Fibroblast of skin of left quadriceps (primary cell): ENCODE results near the gene LAMA2.
"Not testable (repeated sequence)": the region's sequence is repeated elsewhere in the genome, so short reads cannot be mapped to it uniquely, and the experiment has no call there.

Experiments used
- DNase-seq, 2 experiments: peaks; one replicate each; pipeline ENCODE4 v3.0.0-alpha.2; 2013; ENCODE audit warnings: low read depth in 2 of 2

The LAMA2 gene

DNA sequence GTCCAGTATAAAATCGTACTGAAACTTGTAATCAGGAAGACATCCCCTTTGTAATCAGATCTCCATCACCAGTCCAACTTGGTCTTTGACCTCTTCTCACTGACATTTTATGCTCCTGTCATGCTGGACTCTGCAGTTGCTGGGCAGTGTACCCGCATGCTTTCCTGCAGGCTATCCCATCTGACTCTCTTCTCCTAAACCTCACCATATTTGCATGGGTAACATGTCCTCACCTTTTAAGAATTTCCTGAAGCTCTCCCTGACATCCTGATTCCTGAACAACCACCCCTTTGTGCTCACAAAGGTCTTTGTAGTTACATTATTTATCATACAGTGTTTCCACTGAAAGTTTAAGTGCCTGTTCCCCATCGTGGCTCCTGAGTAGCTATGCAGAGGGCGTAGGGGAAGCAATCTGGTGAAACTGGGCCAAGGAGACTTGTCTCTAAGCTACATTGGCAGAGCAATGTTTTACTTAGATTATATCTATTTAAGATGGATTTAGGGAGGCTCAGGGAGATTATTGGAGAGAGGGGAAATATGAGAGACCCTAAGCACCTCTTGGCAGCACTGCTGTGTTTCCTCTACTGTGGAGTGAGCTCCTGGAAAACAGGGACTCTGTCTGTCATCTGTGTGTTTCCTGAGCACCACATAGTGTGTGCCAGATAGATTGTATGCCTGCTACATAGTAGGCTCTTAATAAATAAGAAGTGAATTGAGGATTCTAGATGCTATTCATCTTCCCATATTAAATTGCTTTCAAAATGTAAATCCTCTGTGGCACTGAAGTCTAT, 124.0 kb downstream of the LAMA2 start:
- no peak for DNase-seq

DNA sequence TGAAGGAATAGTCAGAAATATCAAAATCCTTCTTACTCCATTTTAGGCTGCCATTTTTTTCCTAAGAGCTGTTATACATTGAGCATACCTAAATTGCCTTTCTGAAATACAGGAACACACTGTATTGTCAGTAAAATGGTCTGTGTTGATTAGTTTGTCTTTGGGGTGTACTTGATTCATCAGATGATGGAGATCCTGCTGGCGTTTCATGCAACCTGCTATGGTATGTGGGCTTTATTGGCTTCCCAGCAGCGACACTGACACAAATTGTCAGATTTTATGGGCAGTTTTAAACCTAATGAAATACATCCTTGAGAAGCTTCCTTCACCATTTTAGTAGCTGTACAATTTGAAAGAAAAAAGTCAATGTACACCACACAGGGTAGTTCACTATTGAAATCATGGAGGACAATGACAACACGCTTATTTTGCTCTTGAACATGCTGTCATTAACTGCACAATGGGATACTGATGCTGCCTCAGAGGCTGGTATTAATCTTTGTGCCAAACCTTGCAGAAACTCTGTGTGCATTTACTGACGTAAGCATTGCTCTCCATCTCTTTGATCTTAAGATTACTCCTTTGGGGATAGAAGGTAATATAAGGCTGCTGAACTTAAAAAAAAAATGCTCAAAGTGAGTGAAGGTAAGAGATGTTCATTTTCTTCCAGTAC, 124.9 kb downstream of the LAMA2 start:
- DNase-seq: no peak

DNA sequence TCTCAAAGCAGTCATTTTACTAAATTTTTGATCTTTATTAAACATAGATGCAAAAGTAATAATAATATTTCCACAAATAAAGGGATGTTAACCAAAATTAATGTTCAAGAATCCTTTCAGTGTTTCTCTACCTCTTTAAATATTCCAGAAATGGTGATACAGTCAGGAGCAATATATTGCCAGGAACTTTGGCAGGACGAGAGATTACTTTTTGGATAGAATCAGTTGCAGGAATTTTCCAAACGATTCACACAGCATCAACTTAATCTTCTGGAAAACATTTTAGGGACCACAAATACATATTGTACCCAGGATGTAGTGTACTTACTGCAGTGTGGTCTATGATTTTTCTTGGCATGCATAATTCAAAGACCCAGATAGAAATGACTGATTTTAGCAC, 125.7 kb downstream of the LAMA2 start:
- no peak for DNase-seq

DNA sequence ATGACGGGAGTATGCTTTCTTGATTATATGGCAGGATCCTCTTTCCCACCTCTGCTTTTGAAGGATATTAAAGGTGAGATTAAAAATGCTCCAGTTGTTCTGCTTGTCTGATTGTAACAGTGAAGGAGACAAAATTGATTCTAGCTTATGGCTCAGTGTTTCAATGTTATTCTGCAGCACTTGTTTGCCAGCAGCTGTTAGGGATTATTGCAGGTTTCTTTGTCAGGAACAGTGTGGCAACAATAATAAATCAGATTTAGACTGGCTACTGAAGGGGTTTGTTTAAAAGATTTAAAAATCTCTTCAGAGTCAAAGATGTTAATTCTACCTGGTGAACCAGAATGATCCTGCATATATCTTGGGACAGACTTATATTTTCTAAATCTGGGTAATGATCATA, 126.9 kb downstream of the LAMA2 start:
- no peak for DNase-seq

DNA sequence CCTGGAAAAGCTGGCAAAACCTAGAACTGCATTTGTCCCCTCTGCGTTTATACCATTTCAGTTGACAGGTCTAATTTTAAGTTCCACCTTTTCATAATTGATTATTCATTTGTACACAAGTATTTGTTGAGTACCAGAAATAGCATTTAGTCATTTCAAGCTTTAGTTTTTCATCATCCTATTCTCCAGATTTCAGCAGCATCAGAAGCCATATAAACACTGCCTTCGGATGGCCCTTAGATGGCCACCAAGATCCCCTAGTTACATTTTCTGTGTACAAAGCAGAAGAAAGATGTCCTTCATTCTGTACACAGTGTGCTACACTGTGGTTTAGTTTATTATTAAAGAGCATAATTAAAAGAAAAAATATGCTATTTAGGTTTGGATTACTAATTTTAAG, 131.4 kb downstream of the LAMA2 start:
- DNase-seq: no peak

DNA sequence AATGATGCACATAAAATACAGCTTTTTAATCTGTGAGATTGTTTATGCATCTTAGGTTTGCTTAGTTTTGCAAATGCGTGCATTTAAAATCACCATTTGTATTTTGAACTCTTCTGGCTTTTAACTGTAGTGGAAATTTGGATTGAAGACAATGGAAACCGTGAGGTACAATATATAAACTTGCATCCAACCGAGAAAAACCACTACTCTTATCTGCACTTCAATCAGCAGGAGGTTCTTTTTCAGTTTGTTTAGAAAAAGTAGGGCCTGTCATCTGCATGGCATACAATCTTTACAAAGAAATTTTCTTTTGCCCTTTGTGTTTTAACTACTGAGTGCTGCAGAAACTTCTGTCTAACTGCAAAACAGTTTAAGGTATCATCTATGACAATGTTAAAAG, 132.8 kb downstream of the LAMA2 start:
- DNase-seq: no peak

DNA sequence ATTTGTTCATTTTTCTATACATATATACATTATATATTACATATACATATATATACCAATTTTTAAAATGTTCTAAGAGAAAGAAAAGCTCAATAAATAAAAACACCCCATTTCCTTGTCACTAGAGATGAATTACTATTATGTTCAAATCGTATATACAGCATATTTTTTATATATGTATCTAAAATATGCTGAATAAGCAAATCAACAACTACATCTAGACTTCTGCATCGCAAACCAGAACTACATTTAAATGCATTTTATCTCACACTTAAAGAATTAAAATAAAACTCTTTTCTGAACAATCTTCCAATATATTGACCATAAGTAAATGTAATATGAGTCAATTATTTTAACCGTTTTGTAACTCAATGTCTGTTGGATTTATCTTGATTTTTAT, 133.9 kb downstream of the LAMA2 start:
- DNase-seq: no peak

DNA sequence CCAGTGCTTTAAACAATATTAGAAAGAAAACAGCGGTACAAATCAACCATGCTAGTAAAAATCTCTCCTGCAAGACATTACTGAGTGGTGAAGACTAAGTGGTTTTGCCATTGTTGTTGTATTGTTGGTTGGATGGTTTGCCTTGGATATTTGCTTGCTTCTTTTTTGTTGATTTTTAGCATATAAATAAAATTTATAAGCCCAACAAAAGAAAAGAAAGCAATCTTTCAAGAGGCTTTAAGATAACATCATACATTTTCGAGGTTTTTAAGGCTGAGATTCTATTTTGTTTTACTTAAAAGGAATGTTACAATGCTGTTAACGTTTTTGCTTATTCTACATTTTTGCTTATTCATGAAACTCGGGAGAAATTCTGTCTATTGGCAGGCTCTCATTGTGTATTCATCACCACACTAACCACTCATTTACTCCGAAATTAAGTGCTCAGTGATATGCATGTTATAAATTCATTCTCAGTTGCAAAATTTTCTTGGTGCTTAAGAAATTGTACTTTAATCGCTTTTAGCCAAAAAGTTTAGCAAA, 139.1 kb downstream of the LAMA2 start:
- DNase-seq: no peak

DNA sequence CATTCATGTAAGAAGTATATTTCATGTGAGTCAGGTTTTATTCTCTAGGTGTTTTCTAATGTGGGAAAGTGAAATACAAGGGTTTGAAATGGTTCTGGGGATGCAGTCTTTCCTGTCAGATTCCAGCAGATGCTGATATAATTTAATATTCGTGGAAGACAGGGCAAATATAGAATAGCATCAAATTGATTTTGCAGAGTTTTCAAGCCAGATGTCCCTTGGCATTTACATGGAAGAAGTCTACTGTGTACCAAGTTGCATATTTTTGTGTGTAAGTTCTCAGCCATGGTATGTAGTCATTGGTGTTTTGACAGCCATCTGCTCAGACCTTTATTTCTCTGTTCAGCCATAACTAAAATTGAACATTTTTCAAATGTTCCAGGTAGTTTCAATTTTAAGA, 143.7 kb downstream of the LAMA2 start:
- no peak for DNase-seq

DNA sequence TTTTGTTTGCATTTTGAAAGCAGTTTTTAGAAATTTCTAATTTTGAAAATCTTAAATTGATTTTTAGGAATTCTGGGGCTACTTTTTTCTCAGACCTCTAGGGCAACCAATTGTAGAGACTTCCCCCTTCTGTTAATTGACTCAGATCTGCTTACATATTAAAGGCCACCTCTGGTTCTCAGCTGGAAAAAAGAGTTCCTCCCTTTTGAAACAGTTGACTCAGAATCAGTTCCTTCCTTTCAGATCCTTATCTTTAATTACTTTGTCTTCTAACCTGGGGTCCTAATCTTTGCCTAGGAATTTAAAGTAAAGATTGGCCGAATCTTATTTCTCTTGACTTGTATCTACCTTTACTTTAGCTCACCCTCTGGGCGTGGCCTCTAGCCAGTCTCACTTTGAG, 146.8 kb downstream of the LAMA2 start:
- no peak for DNase-seq

DNA sequence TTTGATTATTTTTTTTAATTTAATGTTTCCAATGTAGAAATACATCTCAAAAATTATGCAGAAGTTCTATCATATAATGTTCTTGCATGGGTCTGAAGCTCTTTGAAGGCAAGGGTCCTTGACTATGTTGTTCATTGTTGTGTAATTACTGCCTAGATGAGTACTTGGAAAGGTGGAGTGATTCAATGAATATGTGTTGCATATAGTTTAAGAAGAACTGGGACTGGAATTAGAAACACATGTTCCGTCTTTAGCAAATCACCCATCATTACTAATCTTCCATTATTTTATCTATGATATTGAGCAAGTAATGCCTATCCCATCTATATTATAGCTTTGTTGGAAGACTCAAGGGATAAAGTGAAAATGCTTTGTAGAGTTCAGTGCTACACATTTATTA, 147.3 kb downstream of the LAMA2 start:
- DNase-seq: peak; percentile 3

DNA sequence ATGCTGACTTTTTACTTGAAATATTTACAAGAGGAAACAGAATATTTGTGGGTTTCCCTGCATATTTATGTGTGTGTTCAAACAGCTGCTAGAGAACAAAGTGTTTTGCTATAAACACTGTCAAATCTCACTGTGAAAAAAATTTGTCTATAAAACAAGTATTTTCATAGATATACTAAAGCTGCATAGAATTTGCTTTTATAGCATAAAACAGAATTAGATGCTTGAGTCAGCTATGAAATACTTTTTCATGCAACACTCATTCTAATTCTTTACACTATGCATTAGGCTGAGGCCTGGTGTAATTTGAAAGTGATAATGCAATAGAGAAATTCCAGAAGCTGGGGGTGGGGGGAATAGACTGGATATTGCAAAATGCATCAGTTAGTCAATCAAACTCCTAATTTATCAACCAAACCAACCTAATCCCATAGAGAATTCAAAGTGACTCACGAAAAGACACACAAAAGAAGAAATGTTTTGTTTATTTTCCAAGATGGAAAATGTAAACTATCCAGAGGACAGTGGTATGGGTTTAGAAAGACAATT, 148.2 kb downstream of the LAMA2 start:
- peak; percentile 65 to 69 for DNase-seq

DNA sequence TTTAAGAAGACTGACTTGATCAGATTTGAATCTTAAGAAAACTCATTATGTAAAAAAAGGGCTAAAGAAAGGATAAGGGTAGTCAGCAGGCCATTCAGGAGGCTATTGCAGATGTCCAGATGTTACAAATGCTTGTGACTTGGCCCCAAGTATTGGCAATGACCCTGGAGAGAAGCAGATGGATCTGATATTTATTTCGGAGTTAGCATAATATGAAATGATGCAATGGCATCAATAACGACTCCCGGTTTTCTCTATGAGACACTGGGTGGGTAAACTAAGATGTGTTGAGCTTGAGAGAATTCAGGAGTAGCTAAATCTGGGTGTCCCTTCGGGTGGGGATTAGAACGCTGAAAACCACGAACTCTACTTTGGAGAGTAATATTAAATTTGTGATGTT, 149.7 kb downstream of the LAMA2 start:
- DNase-seq: no peak

DNA sequence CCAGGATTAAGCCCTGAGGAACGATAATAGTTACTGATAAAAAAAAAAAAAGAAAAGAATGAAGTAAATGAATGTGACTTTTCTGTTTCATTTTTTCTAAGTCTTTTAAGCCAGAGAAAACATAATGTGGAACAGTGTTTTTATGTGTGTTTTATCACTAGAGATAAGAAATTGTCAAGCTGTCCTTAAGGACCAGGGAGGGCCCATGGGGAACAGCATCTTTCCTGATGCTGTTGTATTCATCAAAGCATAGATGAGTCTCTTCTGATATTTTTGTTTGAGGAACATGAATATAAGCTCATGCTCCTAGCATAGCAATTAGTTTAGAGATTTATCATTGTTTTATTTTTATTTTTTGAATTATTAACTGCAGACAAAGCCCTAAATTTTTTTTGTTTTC, 150.2 kb downstream of the LAMA2 start:
- no peak for DNase-seq

DNA sequence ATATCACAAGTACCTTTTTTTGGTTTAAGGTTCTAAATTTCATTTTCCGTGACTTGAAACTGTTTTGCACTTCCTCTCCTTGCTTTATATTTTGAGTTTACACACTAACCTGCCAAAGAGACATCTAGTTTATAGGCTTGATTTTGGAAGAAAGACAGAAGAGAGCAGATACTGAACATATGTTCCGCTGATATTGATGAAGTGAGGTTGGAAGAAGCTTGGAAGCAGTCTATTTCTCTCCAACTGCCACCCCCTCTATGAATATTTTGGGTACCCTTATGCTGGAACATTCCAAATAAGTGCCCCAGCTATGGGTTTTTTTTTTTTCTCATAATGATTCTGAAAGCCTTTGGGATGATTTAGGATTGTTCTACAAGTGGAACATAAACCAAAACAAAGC, 150.6 kb downstream of the LAMA2 start:
- no peak for DNase-seq

DNA sequence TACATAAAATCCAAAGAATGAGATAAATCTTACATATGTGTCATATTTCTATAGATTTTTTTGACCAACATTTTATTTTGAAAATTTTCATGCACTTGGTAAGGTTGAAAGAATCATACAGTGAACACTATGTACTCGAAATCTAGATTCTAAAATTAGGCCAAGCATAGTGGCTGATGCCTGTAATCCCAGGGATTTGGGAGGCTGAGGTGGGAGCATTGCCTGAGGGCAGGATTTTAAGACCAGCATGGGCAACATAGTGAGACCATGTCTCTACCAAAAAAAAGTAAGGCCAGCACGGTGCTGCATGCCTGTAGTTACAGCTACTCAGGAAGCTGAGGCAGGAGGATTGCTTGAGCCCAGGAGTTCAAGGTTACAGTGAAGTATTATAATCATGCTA, 158.6 kb downstream of the LAMA2 start:
- no peak for DNase-seq

DNA sequence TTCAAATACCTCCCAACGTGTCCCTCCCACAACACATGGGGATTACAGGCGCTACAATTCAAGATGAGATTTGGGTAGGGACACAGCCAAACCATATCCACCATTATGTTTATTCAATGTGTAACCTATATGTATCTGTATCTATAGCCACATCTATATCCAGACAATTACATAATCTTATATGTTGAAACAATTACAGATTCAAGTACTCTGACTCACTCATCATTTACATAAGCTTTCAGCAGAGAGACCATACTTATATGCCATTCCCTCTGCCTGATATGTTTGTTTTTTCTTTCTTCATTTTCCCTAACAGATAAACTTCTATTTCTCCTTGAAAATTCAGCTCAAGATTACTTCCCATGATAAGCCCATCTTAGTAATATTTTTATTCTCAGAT, 163.6 kb downstream of the LAMA2 start:
- no peak for DNase-seq

DNA sequence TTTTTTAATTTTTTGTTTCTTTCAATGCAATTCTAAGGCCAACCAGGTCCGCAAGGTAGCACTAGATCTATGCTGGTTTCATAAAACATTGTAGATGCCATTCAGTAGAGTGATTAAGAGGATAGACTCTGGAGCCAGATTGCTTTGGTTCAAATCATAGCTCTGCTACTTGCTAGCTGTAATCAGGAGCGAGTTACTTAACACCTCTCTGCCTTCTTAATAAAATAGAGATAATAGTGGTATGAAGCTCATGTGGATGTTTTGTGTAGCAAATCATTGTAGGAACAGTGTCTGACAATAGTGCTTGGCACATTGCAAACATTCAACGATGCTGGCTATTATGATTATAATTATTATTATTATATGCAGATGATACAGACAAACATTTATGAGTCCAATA, 164.9 kb downstream of the LAMA2 start:
- DNase-seq: no peak

DNA sequence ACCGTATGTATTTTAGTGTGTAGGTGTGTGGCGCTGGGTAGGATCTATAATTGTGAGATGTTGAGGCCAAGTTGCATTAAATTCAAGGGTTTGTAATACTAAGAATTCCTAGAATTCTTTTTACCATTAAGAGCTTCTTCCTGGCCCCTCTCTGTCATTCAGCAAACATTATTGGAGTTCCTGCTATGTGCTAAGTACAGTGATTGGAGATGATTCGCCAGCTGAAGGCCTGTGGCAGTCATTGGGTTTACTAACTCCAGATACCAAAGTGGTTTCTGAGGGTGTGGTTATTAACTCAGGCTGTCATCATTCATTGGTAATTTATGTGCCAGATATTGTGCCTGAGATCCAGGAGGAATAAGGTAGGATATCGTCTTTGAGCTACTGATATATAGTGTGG, 167.1 kb downstream of the LAMA2 start:
- no peak for DNase-seq

DNA sequence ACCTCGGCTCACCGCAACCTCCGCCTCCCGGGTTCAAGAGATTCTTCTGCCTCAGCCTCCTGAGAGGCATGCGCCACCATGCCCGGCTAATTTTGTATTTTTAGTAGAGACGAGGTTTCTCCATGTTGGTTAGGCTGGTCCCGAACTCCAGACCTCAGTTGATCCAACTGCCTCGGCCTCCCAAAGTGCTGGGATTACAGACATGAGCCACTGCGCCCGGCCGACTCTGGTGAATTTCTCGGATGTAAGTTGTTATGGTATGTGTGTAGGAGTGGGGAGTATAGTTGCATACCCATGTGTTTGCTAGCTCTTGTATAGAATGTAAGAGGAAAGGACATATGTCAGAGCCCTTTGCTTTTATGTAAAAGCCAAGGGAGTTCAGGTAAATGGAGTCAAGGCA, 170.2 kb downstream of the LAMA2 start:
- not testable (repeated sequence) for DNase-seq

DNA sequence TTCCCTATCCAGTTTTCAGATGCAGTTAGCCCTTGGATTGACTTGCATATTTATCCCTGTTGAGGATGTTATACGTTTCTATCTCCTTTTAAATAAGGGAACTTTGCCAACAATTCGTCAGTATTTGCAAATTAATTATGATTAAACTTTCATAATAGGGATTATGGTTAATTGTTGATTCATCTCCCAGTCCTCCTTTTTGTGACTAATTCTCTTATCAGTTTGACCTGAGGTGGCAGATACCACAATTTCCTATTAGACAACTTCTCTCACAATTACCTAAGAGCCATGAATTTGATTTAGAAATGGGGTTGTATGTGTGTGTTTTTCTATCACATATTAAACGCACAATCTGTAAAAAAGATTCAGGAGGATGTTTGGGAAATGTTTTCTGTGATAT, 172.9 kb downstream of the LAMA2 start:
- no peak for DNase-seq

DNA sequence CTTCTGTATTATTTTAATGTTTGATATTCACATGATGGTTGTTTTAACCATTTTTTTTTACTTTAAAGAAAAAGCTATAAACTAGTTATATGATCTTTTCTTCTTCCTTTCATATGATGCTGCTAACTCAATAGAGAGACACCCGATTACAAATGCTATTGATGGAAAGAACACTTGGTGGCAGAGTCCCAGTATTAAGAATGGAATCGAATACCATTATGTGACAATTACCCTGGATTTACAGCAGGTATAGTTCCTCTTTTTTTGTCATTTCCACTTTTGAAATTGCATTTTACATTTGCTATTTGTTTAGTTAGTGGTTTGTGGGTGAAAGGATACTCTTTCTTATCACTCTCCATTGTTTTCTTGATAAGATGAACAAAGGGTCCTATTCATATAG, 176.7 kb downstream of the LAMA2 start:
- DNase-seq: no peak

DNA sequence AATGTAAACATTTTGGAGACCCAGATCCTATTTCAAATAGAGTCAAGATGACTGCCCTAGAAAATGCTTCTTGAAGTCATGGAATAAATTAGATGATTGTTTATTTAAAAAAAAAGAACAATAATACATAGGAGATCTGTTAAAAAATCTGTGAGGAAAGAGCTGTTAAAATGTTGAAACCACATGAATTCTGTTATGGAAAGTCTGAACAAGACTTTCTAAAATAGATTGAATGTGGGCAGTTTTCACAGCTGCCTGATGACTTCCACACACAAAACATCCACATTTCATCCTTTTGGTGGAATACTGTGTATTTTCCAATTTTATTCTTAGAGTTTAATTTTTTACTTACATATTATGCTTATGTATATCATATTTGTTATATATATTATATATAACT, 186.1 kb downstream of the LAMA2 start:
- DNase-seq: no peak
